Activated T-helper 1 cell treated with Interleukin-2 at 50 U/mL for 16 hours (primary cell): ENCODE results near the gene CFAP46.

Experiments used
- DNase-seq: peaks from one replicate; pipeline ENCODE4 v3.0.0-alpha.2; 2020; ENCODE audit warnings: low read depth

Gene CFAP46

GRCh38 chr10:132842397-132842796 is 100.0 kb downstream of the CFAP46 start:
- DNase-seq = no peak

- no peak for DNase-seq
These were observed 100.8 kb downstream of the CFAP46 start for GRCh38 chr10:132841615-132841975.

- DNase-seq = no peak
These were observed 101.4 kb downstream of the CFAP46 start for GRCh38 chr10:132840698-132841614.

GRCh38 chr10:132839061-132839460 is 103.3 kb downstream of the CFAP46 start:
- no peak for DNase-seq

GRCh38 chr10:132838346-132838970 is 103.9 kb downstream of the CFAP46 start:
- DNase-seq = no peak

GRCh38 chr10:132837905-132838304 is 104.5 kb downstream of the CFAP46 start:
- no peak for DNase-seq

GRCh38 chr10:132836832-132837540 is 105.4 kb downstream of the CFAP46 start:
- no peak for DNase-seq

- DNase-seq = no peak
These were observed 106.0 kb downstream of the CFAP46 start for GRCh38 chr10:132836248-132836831.

- DNase-seq = no peak
These were observed 106.5 kb downstream of the CFAP46 start for GRCh38 chr10:132835848-132836233.

GRCh38 chr10:132834891-132835847 is 107.2 kb downstream of the CFAP46 start:
- DNase-seq = no peak

- DNase-seq = no peak
These were observed 108.0 kb downstream of the CFAP46 start for GRCh38 chr10:132834311-132834761.

GRCh38 chr10:132833421-132834111 is 108.8 kb downstream of the CFAP46 start:
- no peak for DNase-seq

GRCh38 chr10:132832186-132832969 is 110.0 kb downstream of the CFAP46 start:
- DNase-seq = no peak

GRCh38 chr10:132829403-132829802 is 113.0 kb downstream of the CFAP46 start:
- DNase-seq = no peak

- no peak for DNase-seq
These were observed 113.7 kb downstream of the CFAP46 start for GRCh38 chr10:132828681-132829080.

GRCh38 chr10:132827861-132828539 is 114.4 kb downstream of the CFAP46 start:
- no peak for DNase-seq

- no peak for DNase-seq
These were observed 115.0 kb downstream of the CFAP46 start for GRCh38 chr10:132827423-132827789.

GRCh38 chr10:132826524-132827422 is 115.6 kb downstream of the CFAP46 start:
- no peak for DNase-seq
